ACC112 (cell line): Measurements from ENCODE around the gene PCDH1.

Source experiments
- H2AFZ ChIP-seq: fragments of 200-600 bp; sonication (generic); one replicate; pipeline ENCODE4 v1.6.0; 2017; ENCODE audit warnings: antibody characterized with exemption, low read length; ENCODE audit not compliant: unreplicated experiment
- H3K27ac ChIP-seq: fragments of 200-600 bp; sonication (generic); 2 replicates; pipeline ENCODE4 v1.5.1; 2014; ENCODE audit warnings: low read depth, mild to moderate bottlenecking, antibody characterized with exemption, low read length, moderate library complexity
- H3K27me3 ChIP-seq: fragments of 200-600 bp; sonication (generic); 2 replicates; pipeline ENCODE4 v1.6.1; 2014; ENCODE audit warnings: mild to moderate bottlenecking, antibody characterized with exemption, low read length, moderate library complexity, mixed read lengths; ENCODE audit not compliant: insufficient read depth
- H3K36me3 ChIP-seq: fragments of 200-600 bp; sonication (generic); 2 replicates; pipeline ENCODE4 v1.6.1; 2016; ENCODE audit warnings: mild to moderate bottlenecking, antibody characterized with exemption, low read length, moderate library complexity, mixed read lengths; ENCODE audit not compliant: insufficient read depth
- H3K4me1 ChIP-seq: fragments of 200-600 bp; sonication (generic); one replicate; pipeline ENCODE4 v1.6.1; 2016; ENCODE audit warnings: low read length, mixed read lengths; ENCODE audit not compliant: insufficient read depth, unreplicated experiment, control insufficient read depth
- H3K4me3 ChIP-seq: fragments of 200-600 bp; sonication (generic); 2 replicates; pipeline ENCODE4 v1.5.1; 2014; ENCODE audit warnings: mild to moderate bottlenecking, low read depth, low read length
- H3K79me2 ChIP-seq: fragments of 200-600 bp; sonication (generic); one replicate; pipeline ENCODE4 v1.6.0; 2016; ENCODE audit warnings: low read length; ENCODE audit not compliant: control insufficient read depth, unreplicated experiment, insufficient read depth

The PCDH1 gene

DNA sequence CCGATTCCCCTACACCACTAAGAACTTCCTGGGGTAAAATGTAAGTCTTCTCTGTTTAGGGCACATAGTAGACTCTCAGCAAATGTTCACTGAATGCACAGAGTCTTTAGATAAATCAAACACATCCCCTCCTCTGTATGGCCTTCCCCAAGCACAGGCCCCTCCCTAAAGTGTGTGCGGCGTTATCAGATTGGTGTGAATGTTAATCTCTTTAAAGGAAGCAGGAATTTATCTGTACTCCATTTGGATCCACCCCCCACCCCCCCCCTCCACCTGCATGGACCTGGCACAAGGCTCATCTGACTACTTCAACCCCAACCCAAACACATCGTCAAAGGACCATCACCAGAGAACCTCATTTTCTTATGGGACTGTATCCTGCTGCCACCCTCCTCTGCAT, 6.3 kb downstream of the PCDH1 start:
- H3K36me3 ChIP-seq, result no peaks in the 10 kb centered on the region
- H3K4me3 ChIP-seq, result no peak overlapping the region
- H3K27me3 ChIP-seq, result peaks cover 67% of the 10 kb centered on the region
- H2AFZ ChIP-seq, result no peak overlapping the region
- H3K27ac ChIP-seq, result no peak overlapping the region
- no peaks in the 10 kb centered on the region for H3K79me2 ChIP-seq
- H3K4me1 ChIP-seq, result peaks cover 13% of the 10 kb centered on the region

GRCh38 chr5:141870871-141871270, 7.3 kb downstream of the PCDH1 start:
- Histone ChIP-seq H3K4me3 (no peak overlapping the region), H3K36me3 (no peaks in the 10 kb centered on the region), H3K79me2 (no peaks in the 10 kb centered on the region), H3K27ac (no peak overlapping the region), H3K27me3 (peaks cover 61% of the 10 kb centered on the region), H2AFZ (no peak overlapping the region), H3K4me1 (peaks cover 8% of the 10 kb centered on the region)

- peaks cover 8% of the 10 kb centered on the region for H3K4me1 ChIP-seq
- no peak overlapping the region for H3K27ac ChIP-seq
- no peak overlapping the region for H3K4me3 ChIP-seq
- H3K27me3 ChIP-seq, result peaks cover 54% of the 10 kb centered on the region
- H3K79me2 ChIP-seq, result no peaks in the 10 kb centered on the region
- H2AFZ ChIP-seq, result no peak overlapping the region
- H3K36me3 ChIP-seq, result no peaks in the 10 kb centered on the region
Measured at GRCh38 chr5:141870228-141870627, 8.0 kb downstream of the PCDH1 start.

DNA sequence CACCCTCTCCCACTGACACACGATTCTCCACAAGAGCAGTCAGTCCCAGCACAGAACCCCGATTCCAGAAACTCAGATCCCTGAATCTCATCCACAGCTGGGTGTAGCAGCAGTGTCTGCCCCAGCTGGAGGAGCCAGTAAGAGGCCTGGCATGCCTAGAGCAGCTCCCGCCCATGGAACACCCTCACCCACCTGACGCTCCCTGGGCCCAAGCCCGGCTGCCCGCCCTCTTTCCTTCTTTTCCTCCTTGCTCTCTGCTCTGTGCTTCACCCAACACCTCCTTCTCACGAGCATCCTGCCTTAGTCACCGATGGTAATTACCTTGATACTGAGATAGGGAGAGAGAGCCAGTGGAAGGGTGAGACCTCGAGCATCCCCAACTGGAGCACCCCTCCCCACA, 8.7 kb downstream of the PCDH1 start:
- Histone ChIP-seq H3K4me1 (peaks cover 8% of the 10 kb centered on the region), H3K79me2 (no peaks in the 10 kb centered on the region), H3K27ac (no peak overlapping the region), H3K36me3 (no peaks in the 10 kb centered on the region), H2AFZ (no peak overlapping the region), H3K27me3 (peaks cover 47% of the 10 kb centered on the region), H3K4me3 (no peak overlapping the region)

DNA sequence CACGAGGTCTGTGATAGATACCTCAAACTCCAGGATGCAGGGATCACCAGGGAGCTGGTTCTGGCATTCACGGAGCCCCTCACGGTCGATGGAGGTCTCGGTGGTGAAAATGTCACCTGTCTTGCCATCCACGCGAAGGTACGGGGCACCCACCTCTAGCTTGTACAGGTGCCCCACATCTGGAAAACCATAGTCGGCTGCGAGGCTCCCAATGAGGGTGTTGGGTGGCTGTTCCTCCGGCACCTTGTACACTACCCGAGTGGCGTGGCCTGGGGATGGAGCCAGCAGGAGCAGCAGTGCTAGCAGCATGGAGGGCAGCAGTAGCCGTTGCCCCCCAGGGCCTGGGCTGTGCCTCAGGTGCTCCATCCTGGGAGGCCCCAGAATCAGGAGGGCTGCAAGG, 9.2 kb downstream of the PCDH1 start:
- H3K4me1 ChIP-seq, result peaks cover 8% of the 10 kb centered on the region
- no peak overlapping the region for H2AFZ ChIP-seq
- no peaks in the 10 kb centered on the region for H3K36me3 ChIP-seq
- no peaks in the 10 kb centered on the region for H3K79me2 ChIP-seq
- no peak overlapping the region for H3K27ac ChIP-seq
- H3K4me3 ChIP-seq, result no peak overlapping the region
- peaks cover 43% of the 10 kb centered on the region for H3K27me3 ChIP-seq

DNA sequence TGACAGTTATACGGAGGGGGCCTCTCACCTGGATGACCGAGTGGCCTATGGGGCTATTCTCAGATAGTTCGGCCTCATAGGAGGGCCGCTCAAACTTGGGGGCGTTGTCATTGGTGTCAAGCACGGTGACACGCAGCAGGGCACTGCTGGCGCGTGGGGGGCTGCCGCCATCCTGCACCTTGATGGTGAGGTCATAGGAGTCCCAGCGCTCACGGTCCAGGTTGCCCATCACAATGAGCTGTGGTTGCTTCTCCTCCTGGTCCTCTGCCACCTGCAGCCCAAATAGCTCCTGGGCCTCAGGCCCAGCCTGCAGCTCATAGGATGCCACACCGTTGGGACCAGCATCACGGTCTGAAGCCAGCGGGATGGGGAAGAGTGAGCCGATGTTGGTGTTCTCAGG, 9.7 kb downstream of the PCDH1 start:
- no peak overlapping the region for H3K27ac ChIP-seq
- H3K79me2 ChIP-seq, result no peaks in the 10 kb centered on the region
- peaks cover 8% of the 10 kb centered on the region for H3K4me1 ChIP-seq

DNA sequence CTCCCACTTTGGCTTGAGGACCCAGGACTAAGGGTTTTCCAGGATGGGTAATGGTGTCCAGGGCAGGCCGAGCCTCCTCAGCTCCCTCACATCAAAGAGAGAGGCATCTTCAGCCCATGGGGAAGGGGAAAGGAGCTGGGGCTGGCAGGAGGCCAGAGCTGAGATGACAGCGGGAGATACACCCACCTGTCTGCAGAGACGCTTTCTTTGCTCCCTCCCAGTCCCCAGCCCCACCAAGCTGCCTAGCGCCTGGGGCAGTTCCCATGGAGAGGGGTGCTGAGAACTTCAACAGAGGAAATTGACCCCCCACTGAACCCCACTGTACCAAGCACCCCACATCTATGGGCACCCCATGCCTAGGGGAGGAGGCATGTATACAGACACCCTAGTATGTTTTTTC, 10.6 kb downstream of the PCDH1 start:
- Histone ChIP-seq H3K27ac (no peak overlapping the region), H3K4me1 (peaks cover 8% of the 10 kb centered on the region), H3K36me3 (no peaks in the 10 kb centered on the region)

More for the DNA sequence above, 9.7 kb downstream of the PCDH1 start:
- no peak overlapping the region for H2AFZ ChIP-seq
- H3K36me3 ChIP-seq, result no peaks in the 10 kb centered on the region
- peaks cover 38% of the 10 kb centered on the region for H3K27me3 ChIP-seq
- no peak overlapping the region for H3K4me3 ChIP-seq

GRCh38 chr5:141867139-141867538, 11.1 kb downstream of the PCDH1 start:
- H3K4me3 ChIP-seq, result no peak overlapping the region
- H2AFZ ChIP-seq, result no peak overlapping the region
- no peaks in the 10 kb centered on the region for H3K79me2 ChIP-seq
- H3K36me3 ChIP-seq, result no peaks in the 10 kb centered on the region
- no peak overlapping the region for H3K27ac ChIP-seq
- H3K4me1 ChIP-seq, result peaks cover 8% of the 10 kb centered on the region
- peaks cover 38% of the 10 kb centered on the region for H3K27me3 ChIP-seq

More for the DNA sequence above, 10.6 kb downstream of the PCDH1 start:
- Histone ChIP-seq H3K79me2 (no peaks in the 10 kb centered on the region), H3K4me3 (no peak overlapping the region), H2AFZ (no peak overlapping the region), H3K27me3 (peaks cover 38% of the 10 kb centered on the region)

DNA sequence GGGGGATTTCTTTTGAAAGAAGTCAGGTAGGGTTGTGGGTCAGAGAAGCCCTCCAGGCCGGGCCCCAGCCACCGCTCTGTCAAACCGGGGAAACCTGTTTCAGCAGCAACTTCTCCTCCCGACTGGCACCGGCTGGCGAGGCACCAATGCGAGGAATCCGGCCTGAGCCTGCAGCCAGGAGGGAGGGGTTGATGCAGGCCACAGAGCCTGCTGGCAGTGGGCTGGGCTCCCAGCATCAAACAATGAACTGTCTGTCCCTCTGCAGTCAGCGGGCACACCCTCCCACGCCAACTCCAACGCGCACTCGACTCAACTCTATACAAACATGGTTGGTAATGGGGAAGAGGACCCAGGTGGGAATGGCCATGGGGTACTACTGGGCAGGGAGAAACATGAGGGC, 12.1 kb downstream of the PCDH1 start:
- H3K27ac ChIP-seq, result no peak overlapping the region
- no peak overlapping the region for H3K4me3 ChIP-seq
- H2AFZ ChIP-seq, result no peak overlapping the region
- H3K36me3 ChIP-seq, result no peaks in the 10 kb centered on the region
- H3K79me2 ChIP-seq, result no peaks in the 10 kb centered on the region
- H3K27me3 ChIP-seq, result peaks cover 44% of the 10 kb centered on the region
- H3K4me1 ChIP-seq, result peaks cover 5% of the 10 kb centered on the region

GRCh38 chr5:141865406-141865805, 12.8 kb downstream of the PCDH1 start:
- Histone ChIP-seq H3K36me3 (no peaks in the 10 kb centered on the region), H3K4me1 (no peaks in the 10 kb centered on the region), H3K27ac (no peak overlapping the region), H2AFZ (no peak overlapping the region), H3K79me2 (no peaks in the 10 kb centered on the region), H3K4me3 (no peak overlapping the region), H3K27me3 (peaks cover 44% of the 10 kb centered on the region)

- Histone ChIP-seq H3K79me2 (no peaks in the 10 kb centered on the region), H3K27ac (no peak overlapping the region), H2AFZ (no peak overlapping the region), H3K4me3 (no peak overlapping the region), H3K36me3 (no peaks in the 10 kb centered on the region), H3K4me1 (no peaks in the 10 kb centered on the region), H3K27me3 (peaks cover 52% of the 10 kb centered on the region)
Measured at GRCh38 chr5:141864371-141865370, 13.5 kb downstream of the PCDH1 start.
